T-helper 9 cell (primary cell): ENCODE data around the gene EIF3K.
"Not testable (repeated sequence)": the region's sequence is repeated elsewhere in the genome, so short reads cannot be mapped to it uniquely, and the experiment has no call there.

Experiments
- DNase-seq: peaks from one replicate; pipeline ENCODE4 v3.0.0-alpha.2; 2020
- total RNA-seq, 2 donors: gene quantifications; one replicate each; lab custom pipeline; 2026; lab: John Stamatoyannopoulos, UW

Gene EIF3K, protein sequence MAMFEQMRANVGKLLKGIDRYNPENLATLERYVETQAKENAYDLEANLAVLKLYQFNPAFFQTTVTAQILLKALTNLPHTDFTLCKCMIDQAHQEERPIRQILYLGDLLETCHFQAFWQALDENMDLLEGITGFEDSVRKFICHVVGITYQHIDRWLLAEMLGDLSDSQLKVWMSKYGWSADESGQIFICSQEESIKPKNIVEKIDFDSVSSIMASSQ
- total RNA-seq: 130 to 183 reads per million in 2 donors

DNA sequence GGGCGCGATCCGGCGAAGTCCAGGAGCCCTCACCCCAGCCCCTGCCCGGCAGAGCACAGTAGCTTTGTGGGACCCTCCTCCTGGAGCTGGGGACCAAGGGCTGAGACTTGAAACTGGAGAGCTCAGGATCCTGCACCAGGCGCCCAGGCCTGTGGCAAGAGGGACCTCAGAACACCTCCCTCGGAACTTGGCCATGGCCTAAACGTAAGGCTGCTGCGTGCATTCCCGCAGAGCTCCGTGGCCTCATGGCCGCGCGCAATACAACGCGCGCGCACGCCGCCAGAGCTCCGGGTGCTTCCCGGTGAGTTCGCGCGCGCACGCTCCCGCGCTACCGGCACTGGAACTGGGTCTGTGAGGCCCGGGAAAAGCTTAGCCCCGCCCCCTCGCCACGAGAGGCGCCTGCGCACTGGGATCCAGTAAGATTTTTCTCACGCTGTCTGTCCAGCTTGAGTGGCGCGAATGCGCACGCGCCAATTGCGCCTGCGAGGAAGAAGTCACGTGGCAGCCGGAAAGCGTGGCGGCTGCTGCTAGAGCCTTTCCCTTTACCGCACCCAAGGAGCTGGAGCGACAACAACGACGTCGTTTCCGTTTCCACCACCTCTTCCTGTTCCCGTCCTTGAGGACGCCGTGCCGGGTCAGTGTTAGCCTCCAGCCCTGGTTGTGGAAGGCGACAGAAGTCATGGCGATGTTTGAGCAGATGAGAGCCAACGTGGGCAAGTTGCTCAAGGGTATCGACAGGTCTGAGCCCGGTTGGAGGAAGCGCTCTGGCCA is at the start of gene EIF3K:
Gene EIF3K (plus strand): TSS at position 599 of the 771 bp plus-strand sequence. CDS start 81 bp downstream, at position 680.
- DNase-seq: peak; percentile 97

DNA sequence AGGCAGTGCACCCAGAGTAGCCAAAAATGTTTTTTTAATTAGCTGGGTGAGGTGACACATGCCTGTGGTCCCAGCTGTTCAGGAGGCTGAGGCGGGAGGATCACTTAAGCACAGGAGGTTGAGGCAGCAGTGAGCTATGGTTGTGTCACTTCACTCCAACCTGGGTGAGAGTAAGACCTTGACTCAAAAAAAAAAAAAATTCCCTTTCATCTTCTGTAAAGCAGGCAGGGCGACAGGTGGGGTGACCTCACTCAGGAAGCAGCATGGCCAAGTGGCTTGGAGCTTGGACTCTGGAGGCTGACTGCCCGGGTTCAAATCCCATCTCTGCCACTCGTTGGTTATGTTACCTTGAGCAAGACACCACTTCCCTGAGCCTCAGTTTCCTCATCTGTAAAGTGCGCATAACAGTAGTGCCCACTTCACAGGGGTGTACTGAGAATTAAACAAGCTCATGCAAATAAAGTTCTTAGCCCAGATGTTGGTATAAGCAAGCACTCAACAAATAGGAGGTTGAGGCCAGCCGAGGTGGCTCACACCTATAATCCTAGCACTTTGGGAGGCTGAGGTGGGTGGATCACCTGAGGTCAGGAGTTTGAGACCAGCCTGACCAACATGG is 49.5 kb upstream of the EIF3K start:
- DNase-seq: no peak

DNA sequence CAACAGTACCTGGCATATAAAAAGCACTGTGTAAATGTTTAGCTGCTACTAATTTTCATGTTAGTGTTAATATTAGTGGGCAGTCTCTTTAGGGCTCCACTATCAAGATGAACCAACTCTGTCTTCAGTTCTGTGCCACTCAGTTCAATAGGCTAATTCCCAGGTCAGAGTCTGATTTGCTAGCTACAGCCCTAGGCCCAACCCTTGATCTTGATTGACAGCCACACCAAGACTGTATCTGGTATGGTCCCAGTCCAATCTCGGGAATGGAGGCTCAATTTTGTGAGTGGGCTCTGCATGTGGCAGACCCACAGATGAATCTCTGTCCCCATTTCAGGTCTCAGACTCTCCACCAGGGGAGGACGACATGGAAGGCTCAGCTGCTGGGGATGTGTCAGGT is 47.3 kb upstream of the EIF3K start:
- DNase-seq: no peak

DNA sequence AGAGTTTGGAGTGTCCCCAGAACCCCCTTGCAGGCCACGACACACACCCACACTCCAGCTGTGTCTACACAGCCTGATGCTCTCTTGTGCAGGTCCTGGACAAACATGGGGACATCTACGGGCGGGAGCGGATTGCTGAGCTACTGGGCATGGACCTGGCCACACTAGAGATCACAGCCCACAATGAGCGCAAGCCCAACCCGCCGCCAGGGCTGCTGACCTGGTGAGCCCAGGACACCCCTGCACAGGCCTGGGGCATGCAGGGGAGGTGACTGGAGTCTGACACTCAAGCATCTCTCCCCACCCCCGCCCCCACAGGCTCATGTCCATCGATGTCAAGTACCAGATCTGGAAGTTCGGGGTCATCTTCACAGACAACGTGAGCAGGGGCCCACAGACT is 41.2 kb upstream of the EIF3K start:
- no peak for DNase-seq

DNA sequence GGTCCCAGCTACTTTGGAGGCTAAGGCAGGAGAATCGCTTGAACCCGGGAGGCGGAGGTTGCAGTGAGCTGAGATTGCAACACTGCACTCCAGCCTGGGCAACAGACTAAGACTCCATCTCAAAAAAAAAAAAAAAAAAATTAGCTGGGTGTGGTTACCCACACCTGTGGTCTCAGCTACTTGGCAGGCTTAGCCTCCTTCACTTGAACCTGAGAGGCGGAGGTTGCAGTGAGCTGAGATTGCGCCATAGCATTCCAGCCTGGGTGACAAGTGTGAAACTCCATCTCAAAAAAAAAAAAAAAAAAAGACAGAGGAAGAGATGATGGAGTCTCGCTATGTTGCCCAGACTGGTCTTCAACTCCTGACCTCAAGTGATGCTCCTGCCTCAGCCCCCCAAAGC is 39.7 kb upstream of the EIF3K start:
- not testable (repeated sequence) for DNase-seq

DNA sequence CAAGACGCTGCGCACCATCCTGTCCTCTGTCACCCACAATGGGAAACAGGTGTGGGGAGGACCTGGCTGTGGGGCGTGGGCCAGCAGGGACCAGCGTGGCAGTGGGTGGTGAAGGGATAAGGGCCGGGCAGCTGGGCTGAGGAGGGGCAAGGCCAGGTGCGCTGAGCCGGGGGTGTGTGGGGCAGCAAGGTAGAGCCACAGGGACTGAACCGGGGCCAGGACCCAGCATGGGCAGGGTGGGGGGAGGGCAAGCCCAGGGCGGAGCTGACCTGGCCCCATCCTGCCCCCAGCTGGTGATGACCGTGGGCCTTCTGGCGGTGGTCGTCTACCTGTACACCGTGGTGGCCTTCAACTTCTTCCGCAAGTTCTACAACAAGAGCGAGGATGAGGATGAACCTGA is 38.9 kb upstream of the EIF3K start:
- DNase-seq: no peak

DNA sequence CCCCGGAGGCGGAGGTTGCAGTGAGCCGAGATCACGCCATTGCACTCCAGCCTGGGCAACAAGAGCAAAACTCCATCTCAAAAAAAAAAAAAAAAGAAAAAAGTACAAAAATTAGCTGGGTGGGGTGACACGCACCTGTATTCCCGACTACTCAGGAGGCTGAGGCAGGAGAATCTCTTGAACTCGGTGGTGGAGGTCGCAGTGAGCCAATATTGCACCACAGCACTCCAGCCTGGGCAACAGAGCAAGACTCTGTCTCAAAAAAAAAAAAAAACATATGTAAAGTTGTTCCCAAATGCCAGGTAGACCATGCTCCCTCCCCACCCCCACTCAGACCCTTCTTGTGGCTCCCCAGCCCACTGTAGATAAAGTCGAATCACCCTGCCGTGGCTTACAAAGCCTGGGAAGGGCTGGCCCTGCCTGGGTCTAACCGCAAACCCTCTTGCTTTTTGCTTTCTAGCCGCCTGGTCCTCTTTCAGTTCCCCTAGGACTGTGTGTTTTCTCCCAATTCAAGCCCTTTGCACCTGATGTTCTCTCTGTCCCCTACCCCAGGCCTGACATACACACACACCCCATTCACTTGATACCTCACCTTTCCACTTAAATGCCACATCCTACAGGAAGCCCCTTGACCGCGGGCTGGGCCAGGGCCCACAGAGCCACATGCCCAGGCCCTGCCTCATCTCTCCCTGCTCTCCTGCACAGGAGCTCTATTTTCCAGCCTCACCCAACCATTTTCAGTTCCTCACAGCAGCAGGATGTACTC is 35.6 kb upstream of the EIF3K start:
- DNase-seq: no peak

DNA sequence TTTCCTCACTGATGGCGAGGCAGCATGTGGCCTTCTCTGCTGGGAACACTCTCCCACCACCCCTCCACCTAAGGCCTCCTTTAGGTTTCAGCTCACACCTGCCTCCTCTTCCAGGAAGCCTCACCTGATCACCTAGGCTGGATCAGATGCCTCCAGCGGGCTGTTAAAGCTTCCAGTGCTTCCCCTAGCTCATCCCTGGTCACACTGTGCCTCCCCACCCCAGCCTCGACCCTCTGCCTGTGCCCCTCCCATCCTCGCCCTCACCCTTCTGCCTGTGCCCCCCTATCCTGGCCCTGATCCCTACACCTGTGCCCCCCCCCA is 35.0 kb upstream of the EIF3K start:
- no peak for DNase-seq

DNA sequence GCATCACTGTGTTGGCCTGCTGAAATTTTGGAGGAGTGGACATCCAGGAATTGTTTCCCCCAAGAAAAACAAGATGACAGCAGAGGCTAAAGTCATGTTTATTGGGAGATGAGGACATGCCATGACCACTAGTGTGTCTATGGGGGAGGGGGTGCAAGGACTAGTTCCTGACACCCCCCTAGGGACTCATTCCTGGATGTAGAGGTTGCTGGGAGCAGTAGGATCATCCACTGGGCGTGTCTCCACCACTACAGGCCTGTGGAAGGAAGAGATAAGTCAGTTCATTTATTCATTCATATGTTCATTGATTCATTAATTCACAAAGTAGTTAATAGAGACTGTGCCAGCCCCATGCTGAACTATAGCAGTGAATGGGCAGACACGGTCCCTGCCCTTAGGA is 31.4 kb upstream of the EIF3K start:
- no peak for DNase-seq

DNA sequence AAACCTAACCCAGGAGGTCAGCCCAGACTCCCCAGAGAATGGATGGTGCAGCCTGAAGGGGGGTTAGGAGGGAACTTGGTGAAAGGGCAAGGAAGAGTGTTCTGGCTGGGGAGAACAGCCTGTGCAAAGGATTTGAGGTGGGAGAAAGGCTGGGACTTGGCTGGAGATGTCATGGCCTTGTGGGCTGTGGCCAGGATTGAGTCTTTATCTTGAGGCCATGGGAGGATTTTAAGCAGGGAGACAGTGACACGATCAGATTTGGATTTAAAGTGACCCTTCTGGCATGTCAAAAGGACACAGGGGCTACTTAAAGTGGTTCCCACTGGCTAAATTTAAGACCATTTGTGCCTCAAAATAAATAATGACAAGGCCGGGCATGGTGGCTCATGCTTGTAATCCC is 30.9 kb upstream of the EIF3K start:
- DNase-seq: no peak

DNA sequence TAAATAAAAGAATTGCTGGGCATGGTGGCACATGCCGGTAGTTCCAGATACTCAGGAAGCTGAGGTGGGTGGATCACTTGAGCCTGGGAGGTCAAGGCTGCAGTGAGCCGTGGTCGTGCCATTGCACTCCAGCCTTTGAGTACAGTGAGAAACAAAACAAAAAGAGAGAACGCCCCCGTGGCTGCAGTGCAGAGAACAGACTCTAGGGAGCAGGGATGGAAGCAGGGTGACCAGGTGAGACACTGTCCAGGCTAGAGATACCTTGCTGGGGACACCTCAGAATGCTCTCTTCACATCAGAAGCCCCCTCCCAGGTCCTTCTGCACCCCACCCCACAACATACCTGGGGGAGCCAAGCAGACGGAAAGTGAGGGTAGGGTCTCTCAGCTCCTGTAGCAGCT is 26.0 kb upstream of the EIF3K start:
- no peak for DNase-seq

DNA sequence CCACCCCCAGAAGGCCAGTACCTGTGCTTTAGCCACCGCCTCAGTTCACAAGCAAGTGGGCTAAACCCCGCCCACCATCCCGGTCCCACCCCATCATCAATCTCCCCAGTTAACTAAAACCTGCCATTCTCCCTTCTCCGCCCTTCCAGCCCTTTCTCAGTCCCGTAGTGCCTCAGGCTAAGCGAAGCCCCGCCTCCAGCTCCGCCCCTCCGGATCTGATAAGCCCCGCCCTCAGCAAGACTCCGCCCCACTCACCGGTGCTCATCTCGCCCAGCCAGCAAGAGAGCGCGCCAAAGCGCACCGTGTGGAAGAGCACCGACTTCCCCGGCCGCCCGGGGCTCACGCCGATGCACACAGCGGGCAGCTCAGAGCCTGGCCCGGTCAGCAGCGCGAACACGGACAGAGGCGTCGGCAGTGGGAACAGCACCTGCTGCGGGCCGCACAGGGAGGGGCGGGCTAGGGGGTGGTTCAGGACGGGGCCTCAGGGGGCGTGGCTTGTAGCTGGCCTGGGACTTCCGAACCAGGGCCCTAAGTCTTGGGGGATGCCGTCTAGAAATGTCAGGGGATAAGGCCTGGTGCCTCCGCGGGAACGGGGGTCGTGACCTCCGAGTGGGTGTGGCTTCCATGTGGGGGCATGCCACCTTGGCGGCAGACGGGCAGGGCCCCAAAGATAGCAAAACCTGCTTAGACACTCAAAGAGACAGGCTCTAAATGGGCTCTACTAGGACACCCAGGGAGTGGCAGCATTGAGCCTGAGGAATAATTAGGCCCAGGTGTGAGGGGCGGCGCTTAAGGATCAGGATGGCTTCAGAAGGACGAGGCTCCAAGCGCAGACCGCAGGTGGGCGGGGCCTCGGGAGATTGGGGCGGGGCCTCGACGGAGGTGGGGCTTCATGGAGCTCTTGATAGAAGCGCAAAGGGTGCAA is 22.7 kb upstream of the EIF3K start:
- DNase-seq: no peak

DNA sequence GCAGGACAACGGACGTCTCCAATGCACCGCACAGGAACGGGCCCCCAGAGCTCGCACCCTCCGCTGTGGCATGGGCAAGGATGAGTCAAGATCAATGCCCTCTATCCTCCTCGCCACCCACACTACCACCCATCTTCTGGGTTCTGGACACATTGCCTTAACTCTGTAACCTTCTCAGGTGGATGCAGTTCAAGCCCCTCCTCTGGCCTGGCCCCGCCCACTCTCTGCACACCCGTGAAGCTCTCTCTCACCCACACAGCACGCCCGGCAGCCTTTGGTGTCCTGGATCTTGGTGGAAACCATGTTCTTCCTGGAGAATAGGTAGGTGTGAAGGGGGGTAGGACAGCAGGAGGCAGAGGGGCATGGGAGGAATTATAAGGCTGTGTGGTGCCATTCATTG is 21.9 kb upstream of the EIF3K start:
- DNase-seq: no peak

DNA sequence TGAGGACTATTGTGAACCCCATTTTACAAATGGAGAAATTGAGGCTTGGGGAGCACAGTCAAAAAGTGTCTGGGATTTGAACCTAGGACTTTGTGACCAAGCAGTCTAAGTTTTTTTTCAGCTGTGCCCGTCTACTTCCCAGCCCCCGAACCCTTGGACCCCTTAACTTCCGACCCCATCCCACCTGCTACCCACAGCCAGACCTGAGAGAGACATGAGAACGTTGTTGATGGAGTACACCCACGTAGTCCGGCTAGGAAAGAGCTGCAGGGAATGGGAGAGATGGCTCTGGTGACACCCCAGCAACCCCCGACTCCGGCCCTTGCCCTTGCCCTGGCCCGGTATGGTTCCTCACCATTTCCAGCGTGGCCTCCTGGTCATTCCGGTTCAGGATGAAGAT is 19.3 kb upstream of the EIF3K start:
- no peak for DNase-seq

DNA sequence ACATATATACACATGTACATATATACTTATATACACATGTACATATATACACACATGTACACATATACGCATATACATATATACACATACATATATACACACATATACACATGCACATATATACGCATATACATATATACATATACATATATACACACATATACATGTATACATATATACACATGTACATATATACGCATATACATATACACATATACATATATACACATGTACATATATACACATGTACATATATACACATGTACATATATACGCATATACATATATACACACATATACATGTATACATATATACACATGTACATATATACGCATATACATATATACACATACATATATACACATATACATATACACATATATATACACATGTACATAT is 16.1 kb upstream of the EIF3K start:
- not testable (repeated sequence) for DNase-seq

DNA sequence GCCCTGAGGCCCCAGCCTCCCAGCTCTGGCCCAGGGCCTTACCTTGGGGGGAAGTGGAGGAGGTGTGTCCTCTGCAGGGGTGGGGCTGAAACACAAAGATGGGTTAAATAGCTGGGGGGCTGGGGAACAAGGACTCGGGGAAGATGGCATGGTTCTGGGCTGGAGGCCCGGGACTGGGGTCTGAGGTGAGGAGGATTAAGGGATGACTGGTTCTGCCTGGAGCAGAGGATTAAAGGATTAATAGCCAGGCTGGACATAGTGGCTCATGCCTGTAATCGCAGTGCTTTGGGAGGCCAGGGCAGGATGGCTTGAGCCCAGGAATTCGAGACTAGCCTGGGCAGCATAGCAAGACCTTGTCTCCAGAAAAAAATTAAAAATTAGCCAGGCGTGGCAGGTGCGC is 12.9 kb upstream of the EIF3K start:
- DNase-seq: no peak

DNA sequence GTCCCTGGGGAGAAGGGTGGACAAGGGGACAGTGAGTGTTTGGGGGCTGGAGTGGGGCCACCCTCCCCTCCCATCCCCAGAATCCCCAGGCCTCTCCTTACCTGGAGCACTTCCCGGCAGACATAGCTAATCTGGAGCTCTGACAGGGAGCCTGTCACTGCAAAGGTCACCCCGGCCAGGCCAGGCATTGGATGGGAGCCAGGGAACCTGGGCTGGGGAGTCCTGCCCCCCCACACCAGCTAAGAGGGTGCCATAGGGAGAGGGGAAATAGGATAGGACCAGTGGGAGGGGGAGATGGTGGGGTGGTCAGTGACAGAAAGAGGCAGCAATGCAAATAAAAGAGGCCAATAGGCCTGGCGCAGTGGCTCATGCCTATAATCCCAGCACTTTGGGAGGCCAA is 4.7 kb upstream of the EIF3K start:
- no peak for DNase-seq

DNA sequence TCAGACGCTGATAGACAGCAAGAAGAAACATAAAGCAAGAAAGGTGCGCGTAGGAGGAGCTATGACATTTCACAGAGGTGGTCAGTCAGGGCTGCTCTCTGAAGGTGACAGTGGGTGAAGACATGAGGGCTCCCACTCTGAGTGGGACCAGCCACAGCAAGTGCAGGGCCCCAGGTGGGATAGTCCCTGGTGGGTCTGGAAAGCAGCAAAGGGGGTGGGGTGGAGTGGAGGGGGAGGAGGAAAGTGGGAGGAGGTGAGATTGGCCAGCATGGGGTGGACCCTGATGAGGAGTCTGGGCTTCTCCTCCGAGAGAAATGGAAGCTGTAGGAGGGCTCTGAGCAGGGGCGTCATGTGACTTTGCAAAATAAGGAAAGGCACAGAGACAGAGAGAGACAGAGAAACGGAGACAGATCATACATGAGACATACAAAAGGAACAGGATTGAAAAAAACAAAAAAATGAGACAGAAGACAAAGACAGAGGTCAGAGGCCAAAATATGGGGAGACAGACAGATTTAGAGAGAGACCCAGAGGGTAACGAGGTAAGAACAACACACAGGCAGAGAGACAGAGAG is 3.9 kb upstream of the EIF3K start:
- no peak for DNase-seq

DNA sequence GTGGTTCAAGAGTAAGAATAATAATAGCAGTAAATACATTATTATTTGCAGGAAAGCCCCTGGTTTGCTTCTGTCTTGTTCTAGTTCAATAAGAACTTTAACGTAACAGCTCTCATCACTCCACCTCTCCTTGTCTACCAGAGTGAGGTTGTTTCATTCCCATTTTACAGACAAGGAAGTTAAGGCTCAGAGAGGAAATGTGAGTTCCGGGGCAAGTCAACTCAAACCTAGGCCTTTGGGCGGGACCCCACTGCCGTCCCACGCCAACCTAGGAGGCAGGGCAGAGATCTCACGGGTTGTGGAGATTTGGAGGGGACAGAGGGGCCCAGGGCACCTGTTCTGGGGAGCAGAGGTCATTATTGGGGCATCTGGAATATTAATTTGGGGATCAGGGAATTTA is 2.7 kb upstream of the EIF3K start:
- no peak for DNase-seq

DNA sequence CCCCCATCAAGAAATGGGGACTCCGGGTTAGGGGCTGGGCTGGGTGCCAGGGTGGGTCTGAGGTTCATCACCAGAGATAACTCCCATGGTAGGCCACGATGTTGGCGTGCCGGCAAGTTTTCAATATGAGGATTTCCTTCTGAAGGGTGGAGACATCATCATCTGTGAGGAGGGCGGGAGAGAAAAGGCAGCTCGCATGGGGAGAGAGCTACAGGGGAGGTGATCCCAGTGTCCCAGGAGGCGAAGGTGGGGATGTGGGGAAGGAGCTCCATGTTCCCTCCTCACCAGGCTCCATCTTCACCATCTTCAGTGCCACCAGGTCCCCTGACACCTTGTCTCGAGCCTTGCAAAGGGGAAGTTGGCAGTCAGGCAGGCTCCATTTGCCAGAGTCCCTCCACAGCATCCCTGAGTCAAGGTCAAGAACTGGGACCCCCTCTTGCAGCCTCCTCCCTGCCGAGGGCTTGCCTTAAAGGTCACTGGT is 1.7 kb upstream of the EIF3K start:
- no peak for DNase-seq

DNA sequence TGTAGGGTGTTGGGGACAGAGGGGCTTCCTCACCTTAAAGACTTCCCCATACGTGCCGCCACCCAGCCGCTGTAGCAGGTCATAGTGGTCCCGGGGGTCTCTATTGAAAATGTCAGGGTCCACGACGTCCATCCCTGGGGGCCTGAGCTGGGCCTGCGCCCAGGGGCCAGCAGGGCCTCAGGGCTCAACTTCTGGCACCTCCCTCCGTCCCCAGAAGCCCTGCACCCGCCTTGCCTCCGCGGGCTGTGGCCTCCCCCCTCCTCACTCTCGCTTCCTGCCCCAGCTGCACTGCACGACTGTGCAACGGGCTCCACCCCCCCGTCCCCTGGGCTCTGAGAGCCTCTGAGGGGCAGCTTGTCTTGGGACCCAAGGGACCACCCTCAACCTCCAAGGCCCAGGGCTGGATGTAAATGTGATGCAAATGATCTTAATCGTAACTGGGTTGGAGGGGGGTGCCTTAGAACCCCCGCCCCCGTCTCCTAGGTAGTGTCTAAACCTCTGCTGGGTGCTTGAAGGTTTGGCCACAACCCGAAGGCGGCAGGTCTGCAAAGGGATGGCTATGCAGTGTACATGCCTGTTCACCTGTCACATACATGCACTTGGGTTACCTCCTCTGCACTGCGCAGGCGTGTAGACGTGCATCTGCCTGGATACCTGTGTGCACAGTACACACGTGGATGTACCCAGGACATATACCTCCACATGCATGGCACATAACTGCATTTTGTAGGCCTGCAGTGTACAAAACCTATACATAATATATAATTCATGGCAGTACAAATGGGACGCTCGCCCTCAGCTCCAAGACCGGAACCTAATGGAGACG is 1.0 kb upstream of the EIF3K start, which contains the start of gene MAP4K1:
Gene MAP4K1 (minus strand): TSS at position 190 of the 826 bp plus-strand sequence. CDS start 58 bp downstream, at position 132.
- peak; percentile 50 for DNase-seq
